Adrenal gland (tissue), 5 donors: ENCODE measurements around the gene CD48.

ENCODE experiments used
- CTCF ChIP-seq, 6 experiments: fragments of 450-650 bp in 4 of 6; fragments of 200-600 bp in 2 of 6; sonication (generic) in 1 of 6; IDR thresholded peaks; 1 replicate in 5 of 6; 2 replicates in 1 of 6; pipeline versions ENCODE4 v1.5.1 to v1.8.0; 2016 to 2021; ENCODE audit warnings: antibody characterized with exemption in 6 of 6, mild to moderate bottlenecking in 2 of 6, moderate library complexity in 1 of 6
- POLR2A ChIP-seq, 2 donors: fragments of 450-650 bp; IDR thresholded peaks; one replicate each; pipeline ENCODE4 v1.6.1; 2017; ENCODE audit warnings: antibody characterized with exemption in 2 of 2, mild to moderate bottlenecking in 2 of 2, moderate library complexity in 1 of 2
- donor health status: DM: no; HTN: no; CAD: no.

DNA sequence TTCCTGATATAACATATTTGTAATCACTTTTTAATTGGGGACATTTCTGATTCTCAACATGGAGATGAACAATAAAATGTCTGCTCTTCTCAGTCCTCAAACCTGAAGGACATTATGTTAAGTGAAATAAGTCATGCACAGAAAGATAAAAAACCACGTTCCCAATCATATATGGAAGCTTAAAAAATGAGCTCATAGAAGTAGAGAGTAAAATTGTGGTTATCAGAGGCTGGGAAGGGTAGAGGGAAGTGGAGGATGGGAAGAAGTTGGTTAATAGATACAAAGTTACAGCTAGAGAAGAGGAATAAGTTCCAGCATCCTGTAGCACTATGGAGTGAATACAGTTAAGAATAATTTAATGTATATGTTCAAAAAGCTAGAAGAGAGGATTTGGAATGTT is 1.5 kb upstream of the CD48 start:
- no peak for TF ChIP-seq CTCF (IDR thresholded peaks at IDR 0.05)
- no peak for TF ChIP-seq POLR2A (IDR thresholded peaks at IDR 0.05)
